Hepatocyte (in vitro differentiated cells): ENCODE data around the gene RAPGEF5. TPM values are rescaled to one million over a fixed set of nuclear protein-coding genes. Genes with fewer than 3 reads are reported as not detected.

Source experiments
- DNase-seq: peaks from one replicate; pipeline ENCODE4 v3.0.0-alpha.2; 2016; ENCODE audit warnings: low spot score
- H2AFZ ChIP-seq: fragments of 200-600 bp; sonication (generic); 2 replicates; pipeline ENCODE4 v1.6.0; 2016; ENCODE audit warnings: antibody characterized with exemption, mild to moderate bottlenecking
- H3K27ac ChIP-seq: fragments of 200-600 bp; sonication (generic); 2 replicates; pipeline ENCODE4 v1.5.1; 2016; ENCODE audit warnings: mild to moderate bottlenecking
- H3K27me3 ChIP-seq: fragments of 200-600 bp; sonication (generic); 2 replicates; pipeline ENCODE4 v1.6.1; 2016
- H3K36me3 ChIP-seq: fragments of 200-600 bp; sonication (generic); replicated peaks from 2 replicates; pipeline ENCODE4 v1.5.1; 2016; ENCODE audit warnings: low read depth; ENCODE audit not compliant: insufficient read depth
- H3K4me1 ChIP-seq: fragments of 200-600 bp; sonication (generic); 2 replicates; pipeline ENCODE4 v1.5.1; 2016; ENCODE audit warnings: mild to moderate bottlenecking, moderate library complexity; ENCODE audit not compliant: insufficient read depth
- H3K4me2 ChIP-seq: fragments of 200-600 bp; sonication (generic); 2 replicates; pipeline ENCODE4 v1.6.0; 2016
- H3K4me3 ChIP-seq: fragments of 200-600 bp; sonication (generic); 2 replicates; pipeline ENCODE4 v1.5.1; 2016; ENCODE audit warnings: mild to moderate bottlenecking
- H3K79me2 ChIP-seq: fragments of 200-600 bp; sonication (generic); 2 replicates; pipeline ENCODE4 v1.6.0; 2017; ENCODE audit warnings: mild to moderate bottlenecking
- H3K9me2 ChIP-seq: fragments of 200-600 bp; sonication (generic); replicated peaks from 2 replicates; pipeline ENCODE4 v1.6.0; 2017; ENCODE audit warnings: mild to moderate bottlenecking; ENCODE audit not compliant: insufficient read depth
- H3K9me3 ChIP-seq: fragments of 200-600 bp; sonication (generic); 2 replicates; pipeline ENCODE4 v1.5.1; 2016; ENCODE audit warnings: low read depth, mild to moderate bottlenecking
- H4K20me1 ChIP-seq: fragments of 200-600 bp; sonication (generic); 2 replicates; pipeline ENCODE4 v1.6.0; 2016; ENCODE audit warnings: mild to moderate bottlenecking; ENCODE audit not compliant: insufficient read depth, poor library complexity, severe bottlenecking
- CTCF ChIP-seq: fragments of 200-600 bp; sonication (generic); IDR thresholded peaks from 2 replicates; pipeline ENCODE4 v1.5.1; 2016; ENCODE audit warnings: antibody characterized with exemption, mild to moderate bottlenecking; ENCODE audit not compliant: poor library complexity
- EZH2 ChIP-seq: fragments of 200-600 bp; sonication (generic); IDR thresholded peaks from 2 replicates; pipeline ENCODE4 v1.6.1; 2016; ENCODE audit warnings: antibody characterized with exemption, mild to moderate bottlenecking, borderline replicate concordance
- EZH2phosphoT487 ChIP-seq: fragments of 200-600 bp; sonication (generic); IDR thresholded peaks from one replicate; pipeline ENCODE4 v1.6.1; 2018; ENCODE audit warnings: antibody characterized with exemption, mild to moderate bottlenecking, low read depth, moderate library complexity; ENCODE audit not compliant: unreplicated experiment, severe bottlenecking
- WGBS: methylation state at CpG from one replicate; pipeline ENCODE4 v1.1.6; 2016; ENCODE audit warnings: low lambda C conversion rate; ENCODE audit errors: missing lambda C conversion rate; 5-methylcytosine and 5-hydroxymethylcytosine counted together
- polyA plus RNA-seq: library from polyadenylated mRNA; unstranded; fragments of >200 nt; fragmentation: Nextera tagmentation; extraction: Ambion mirVana; gene quantifications from 2 replicates; pipeline ENCODE4 v1.2.1, GENCODE V29; 2016
- total RNA-seq: library from RNA; depleted of rRNA; stranded (reverse); fragments of >200 nt; gene quantifications from 2 replicates; pipeline ENCODE4 v1.2.3, GENCODE V29; 2014

The RAPGEF5 gene
- total and polyA plus RNA-seq, 2 experiments from 2014 or later = 5.2 to 14.5 TPM

GRCh38 chr7:22197376-22197775 lies 159.6 kb downstream of the RAPGEF5 start:
- H3K4me3 ChIP-seq = no peak overlapping the region
- H4K20me1 ChIP-seq = no peaks in the 10 kb centered on the region
- no peaks in the 10 kb centered on the region for H3K27me3 ChIP-seq
- WGBS = 89% methylated on average over 3 of the region's 3 CpGs
- no peaks in the 10 kb centered on the region for H3K4me1 ChIP-seq
- H3K27ac ChIP-seq = no peak overlapping the region
- no peak for TF ChIP-seq EZH2phosphoT487
- TF ChIP-seq EZH2 = no peak
- TF ChIP-seq CTCF = no peak
- H3K4me2 ChIP-seq = no peak overlapping the region
- DNase-seq = no peak
- no peaks in the 10 kb centered on the region for H3K9me2 ChIP-seq
- H3K79me2 ChIP-seq = no peaks in the 10 kb centered on the region
- no peaks in the 10 kb centered on the region for H3K9me3 ChIP-seq
- no peaks in the 10 kb centered on the region for H3K36me3 ChIP-seq
- no peak overlapping the region for H2AFZ ChIP-seq

DNA sequence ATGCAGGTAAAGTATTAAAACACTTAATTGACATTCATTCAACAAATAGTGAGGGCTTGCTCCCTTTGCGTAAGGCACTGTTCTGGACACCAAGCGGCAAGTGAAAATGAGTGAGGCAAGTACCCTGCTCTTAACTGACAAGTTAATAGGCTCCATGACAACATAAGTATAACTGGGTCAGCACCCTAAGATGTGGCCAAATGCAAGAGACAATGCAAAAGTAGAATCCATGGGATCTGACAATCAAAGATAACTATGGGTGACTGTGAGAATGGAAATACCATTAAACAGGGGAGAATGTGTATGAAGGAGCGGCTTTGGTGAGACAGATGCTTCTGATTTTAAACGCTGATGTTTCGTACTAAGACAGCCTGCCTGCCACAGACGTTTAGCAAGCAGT lies 160.5 kb downstream of the RAPGEF5 start:
- no peaks in the 10 kb centered on the region for H3K36me3 ChIP-seq
- no peaks in the 10 kb centered on the region for H3K27me3 ChIP-seq
- H3K4me2 ChIP-seq = no peak overlapping the region
- WGBS = 89% methylated on average over 6 of the region's 6 CpGs
- no peaks in the 10 kb centered on the region for H3K4me1 ChIP-seq
- no peaks in the 10 kb centered on the region for H3K79me2 ChIP-seq
- no peaks in the 10 kb centered on the region for H3K9me3 ChIP-seq
- H4K20me1 ChIP-seq = no peaks in the 10 kb centered on the region
- TF ChIP-seq CTCF (no peak), EZH2 (no peak), EZH2phosphoT487 (no peak)
- no peak overlapping the region for H3K4me3 ChIP-seq
- no peak overlapping the region for H3K27ac ChIP-seq
- H2AFZ ChIP-seq = no peak overlapping the region
- no peak for DNase-seq
- H3K9me2 ChIP-seq = no peaks in the 10 kb centered on the region

DNA sequence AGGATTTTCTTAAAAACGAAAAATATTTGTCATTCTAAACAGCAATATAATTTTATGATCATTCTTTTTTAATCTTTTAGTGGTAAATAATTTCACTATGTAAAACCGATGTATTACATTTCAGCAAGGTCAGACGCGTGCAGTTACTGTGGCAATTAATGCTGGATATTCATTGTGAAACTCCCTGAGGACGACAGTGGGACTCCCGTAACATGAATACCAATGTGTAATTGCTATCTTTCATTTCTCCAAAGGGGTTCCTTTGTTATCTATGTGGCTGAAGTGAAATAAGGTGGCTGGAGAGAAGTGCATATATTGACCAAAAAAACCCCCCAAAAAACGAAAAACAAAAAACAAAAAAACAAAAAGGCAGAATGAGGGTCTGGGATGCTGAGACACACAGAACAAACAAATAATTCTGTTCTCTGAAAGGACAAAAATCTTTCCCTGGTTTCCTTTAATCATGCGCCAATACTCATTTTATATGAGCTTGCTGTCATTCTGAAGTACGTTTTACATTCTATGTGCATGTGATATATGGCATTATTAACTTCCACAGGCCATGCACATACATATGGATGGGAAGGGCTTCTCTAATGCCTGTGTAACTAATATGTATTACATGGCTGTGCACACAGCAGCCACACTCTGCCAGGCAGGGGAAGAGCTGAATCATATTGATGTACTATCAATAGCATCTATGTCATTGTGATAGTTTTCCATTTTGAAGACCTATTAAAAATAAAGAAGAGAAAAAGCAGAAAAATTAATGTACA lies 161.4 kb downstream of the RAPGEF5 start:
- Histone ChIP-seq H2AFZ (no peak overlapping the region), H3K4me3 (no peak overlapping the region), H3K27ac (no peak overlapping the region), H3K36me3 (no peaks in the 10 kb centered on the region), H4K20me1 (no peaks in the 10 kb centered on the region), H3K9me2 (no peaks in the 10 kb centered on the region), H3K79me2 (no peaks in the 10 kb centered on the region), H3K4me2 (no peak overlapping the region), H3K4me1 (no peaks in the 10 kb centered on the region), H3K9me3 (no peaks in the 10 kb centered on the region), H3K27me3 (no peaks in the 10 kb centered on the region)
- TF ChIP-seq EZH2phosphoT487 (no peak), EZH2 (no peak), CTCF (no peak)
- 82% methylated on average over 9 of the region's 9 CpGs for WGBS
- DNase-seq = no peak
